ENCODE data around the gene KIF12. TPM values are rescaled to one million over a fixed set of nuclear protein-coding genes. Genes with fewer than 3 reads are reported as not detected.

KIF12 gene
- total and polyA plus RNA-seq, 12 donors, result 0.13 to 0.45 TPM; not detected in 10

DNA sequence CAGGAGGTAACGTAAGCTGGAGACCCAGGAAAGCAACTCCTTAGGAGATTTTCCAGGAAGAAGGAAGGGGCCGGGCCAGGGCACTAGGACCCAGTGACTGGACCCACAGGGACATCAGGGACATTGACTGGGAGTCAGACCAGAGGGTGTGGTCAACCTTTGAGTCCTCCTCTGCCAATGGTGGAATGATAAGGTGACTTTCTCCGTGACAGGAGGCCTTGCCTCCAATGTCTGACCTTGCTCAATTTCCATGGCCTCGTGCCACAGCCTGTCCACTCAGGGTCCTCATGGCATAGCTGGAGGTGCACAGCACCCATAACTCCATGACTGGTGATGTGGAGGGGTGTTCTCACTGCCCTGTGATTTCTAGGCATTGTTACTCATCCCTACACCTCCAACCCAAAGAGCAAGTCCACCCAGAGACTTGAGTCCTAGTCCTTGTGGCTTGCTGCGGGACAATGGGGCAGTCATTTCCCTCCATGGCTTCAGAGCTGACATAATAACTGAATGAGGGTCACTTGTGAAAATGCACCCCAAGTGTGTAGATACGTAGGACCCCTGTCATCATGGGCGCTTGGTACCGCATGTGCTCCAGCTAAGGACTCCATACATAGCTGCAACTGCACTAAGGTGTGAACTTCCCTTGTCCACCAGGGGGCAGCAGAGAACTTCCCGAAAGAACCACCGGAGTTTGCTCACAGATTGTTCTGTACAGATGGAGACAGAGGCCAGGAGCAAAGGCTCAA is 16.9 kb downstream of the KIF12 start:
- no peak overlapping the region for H3K27ac ChIP-seq
- 47 to 50% methylated on average over 10 of the region's 10 CpGs for WGBS, 2 donors
- intact Hi-C loops (cut with DNase I), result loop anchor here in 8 of 10 donors (1.0 to 5.0 kb wide), 3 partner anchors 209 to 210 kb away; no protein-coding TSS in a partner anchor

DNA sequence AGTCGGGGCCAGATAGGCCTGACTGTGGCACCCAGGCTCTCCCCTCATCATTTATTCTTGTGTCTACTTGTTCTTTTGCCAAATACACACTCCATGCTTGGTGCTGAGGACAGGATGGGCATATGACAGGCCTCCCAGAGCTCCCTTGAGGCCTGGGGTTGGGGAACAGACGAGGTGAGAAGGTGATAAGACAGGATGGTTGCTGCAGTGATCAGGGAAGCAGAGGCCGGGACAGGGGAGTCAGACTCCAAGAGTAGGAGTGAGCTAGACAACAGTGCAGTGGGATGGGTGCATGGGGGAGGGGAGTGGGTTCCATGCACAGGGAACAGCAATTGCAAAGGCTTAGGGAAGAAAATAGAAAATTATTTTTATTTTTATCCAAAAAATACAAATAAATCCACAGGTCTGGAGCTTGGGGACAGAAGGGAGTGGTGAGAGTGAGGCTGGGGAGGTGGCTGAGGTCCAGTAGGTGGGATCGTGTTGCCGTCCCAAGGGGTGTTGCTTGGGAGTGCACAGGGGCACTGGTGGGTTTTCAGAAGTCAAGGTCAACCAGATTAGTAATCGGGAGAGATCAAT is 17.6 kb downstream of the KIF12 start:
- no peak for DNase-seq
- WGBS, 2 donors, result 84 to 85% methylated on average over 6 of the region's 6 CpGs

More for the DNA sequence above, 16.9 kb downstream of the KIF12 start:
- H3K36me3 ChIP-seq, result no peaks in the 10 kb centered on the region
- H3K27me3 ChIP-seq, result peaks cover 0 to 26% (median 8%) of the 10 kb centered on the region in 7 donors
- TF ChIP-seq, protein P1, sequence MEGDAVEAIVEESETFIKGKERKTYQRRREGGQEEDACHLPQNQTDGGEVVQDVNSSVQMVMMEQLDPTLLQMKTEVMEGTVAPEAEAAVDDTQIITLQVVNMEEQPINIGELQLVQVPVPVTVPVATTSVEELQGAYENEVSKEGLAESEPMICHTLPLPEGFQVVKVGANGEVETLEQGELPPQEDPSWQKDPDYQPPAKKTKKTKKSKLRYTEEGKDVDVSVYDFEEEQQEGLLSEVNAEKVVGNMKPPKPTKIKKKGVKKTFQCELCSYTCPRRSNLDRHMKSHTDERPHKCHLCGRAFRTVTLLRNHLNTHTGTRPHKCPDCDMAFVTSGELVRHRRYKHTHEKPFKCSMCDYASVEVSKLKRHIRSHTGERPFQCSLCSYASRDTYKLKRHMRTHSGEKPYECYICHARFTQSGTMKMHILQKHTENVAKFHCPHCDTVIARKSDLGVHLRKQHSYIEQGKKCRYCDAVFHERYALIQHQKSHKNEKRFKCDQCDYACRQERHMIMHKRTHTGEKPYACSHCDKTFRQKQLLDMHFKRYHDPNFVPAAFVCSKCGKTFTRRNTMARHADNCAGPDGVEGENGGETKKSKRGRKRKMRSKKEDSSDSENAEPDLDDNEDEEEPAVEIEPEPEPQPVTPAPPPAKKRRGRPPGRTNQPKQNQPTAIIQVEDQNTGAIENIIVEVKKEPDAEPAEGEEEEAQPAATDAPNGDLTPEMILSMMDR (IDR thresholded peaks at IDR 0.05), result peak; percentile 84 to 94 (median 89)
- peaks cover 0 to 5% (median 0%) of the 10 kb centered on the region in 9 donors for H3K4me1 ChIP-seq
- no peaks in the 10 kb centered on the region for H3K9me3 ChIP-seq
- ATAC-seq, result peak; percentile 86 to 96 (median 92)
- no peak overlapping the region for H3K4me3 ChIP-seq
- peak; percentile 74 to 88 for DNase-seq

DNA sequence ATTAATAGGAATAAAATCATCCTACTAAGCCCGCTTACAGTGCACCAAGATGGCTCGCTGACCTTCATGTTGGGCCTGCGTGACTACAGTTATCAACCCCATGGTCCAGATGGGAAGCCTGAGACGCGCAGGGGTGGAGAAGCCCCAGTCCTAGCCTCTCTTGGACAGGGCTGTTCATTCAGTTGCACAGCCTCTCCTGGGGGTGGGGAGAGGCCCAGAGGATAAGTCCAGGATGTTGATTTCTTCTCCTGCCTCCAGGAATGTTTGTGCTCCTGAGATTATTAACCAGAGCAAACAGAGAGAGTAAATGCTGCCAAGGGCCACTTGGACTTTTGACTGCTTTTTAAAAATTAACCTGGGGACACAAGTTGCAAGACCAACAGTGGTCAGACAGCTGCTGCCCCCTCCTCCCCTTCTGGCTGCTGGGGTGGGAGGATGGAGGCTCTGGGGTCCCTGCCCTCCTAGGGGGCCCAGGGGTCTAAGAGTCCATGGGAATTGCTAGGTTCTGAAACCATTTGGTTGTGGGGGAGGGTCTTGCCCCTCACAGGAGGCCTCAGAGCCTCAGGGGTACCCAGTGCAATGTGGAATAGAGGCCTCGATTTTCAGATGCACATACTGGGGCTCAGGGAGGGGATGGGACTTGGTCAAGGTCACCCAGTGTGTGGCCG is 18.2 kb downstream of the KIF12 start:
- H3K9me3 ChIP-seq, result no peaks in the 10 kb centered on the region
- DNase-seq, result no peak
- H3K27ac ChIP-seq, result no peak overlapping the region
- peaks cover 0 to 5% (median 0%) of the 10 kb centered on the region in 9 donors for H3K4me1 ChIP-seq
- intact Hi-C loops (cut with DNase I), result loop anchor here in 6 of 10 donors (2.0 to 5.0 kb wide), 2 partner anchors 211 to 212 kb away; no protein-coding TSS in a partner anchor
- H3K4me3 ChIP-seq, result no peak overlapping the region
- H3K36me3 ChIP-seq, result no peaks in the 10 kb centered on the region
- TF ChIP-seq, protein P1 (IDR thresholded peaks at IDR 0.05), result no peak
- no peak for ATAC-seq
- 93 to 95% methylated on average over 7 of the region's 7 CpGs for WGBS, 2 donors
- H3K27me3 ChIP-seq, result peaks cover 0 to 36% (median 17%) of the 10 kb centered on the region in 7 donors

More for the DNA sequence above, 17.6 kb downstream of the KIF12 start:
- Histone ChIP-seq H3K36me3 (no peaks in the 10 kb centered on the region), H3K27me3 (peaks cover 0 to 32% (median 15%) of the 10 kb centered on the region in 7 donors), H3K27ac (no peak overlapping the region), H3K9me3 (no peaks in the 10 kb centered on the region), H3K4me3 (no peak overlapping the region), H3K4me1 (peaks cover 0 to 5% (median 0%) of the 10 kb centered on the region in 9 donors)
- no peak for ATAC-seq
- TF ChIP-seq, protein P1 (IDR thresholded peaks at IDR 0.05), result no peak
- intact Hi-C loops (cut with DNase I), result loop anchor here in 9 of 10 donors (1.0 to 5.0 kb wide), 4 partner anchors 209 to 211 kb away; no protein-coding TSS in a partner anchor

DNA sequence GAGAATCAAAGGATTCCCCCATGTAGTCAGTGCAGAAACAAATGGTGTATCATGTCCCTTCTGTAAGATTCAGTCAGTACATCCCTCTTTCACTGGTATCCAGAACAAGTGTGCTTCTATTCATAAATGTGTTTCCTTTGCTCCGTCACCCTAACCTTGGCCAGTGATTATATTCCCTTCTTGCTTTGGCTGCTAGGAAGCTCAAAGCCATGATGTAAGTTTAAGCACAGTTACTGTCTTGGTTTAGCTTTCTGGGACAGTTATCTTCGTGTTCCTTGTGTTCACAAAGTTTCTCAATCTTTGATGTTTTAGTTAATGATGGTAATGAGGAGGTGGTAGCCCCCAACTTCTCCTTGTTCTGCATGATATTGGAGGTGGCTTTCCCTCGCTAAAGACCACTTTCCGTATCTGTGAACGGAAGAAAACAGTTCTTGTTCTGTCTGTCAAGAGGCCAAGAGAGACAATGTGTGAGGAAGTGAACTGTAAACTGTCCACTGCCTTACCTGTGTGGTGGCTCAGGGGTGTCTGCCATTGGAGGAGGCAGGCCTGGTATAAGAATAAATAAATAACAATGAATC is 18.8 kb downstream of the KIF12 start:
- Histone ChIP-seq H3K4me3 (no peak overlapping the region), H3K27me3 (peaks cover 0 to 42% (median 17%) of the 10 kb centered on the region in 7 donors), H3K36me3 (no peaks in the 10 kb centered on the region), H3K9me3 (no peaks in the 10 kb centered on the region), H3K27ac (no peak overlapping the region), H3K4me1 (peaks cover 0 to 5% (median 0%) of the 10 kb centered on the region in 9 donors)
- intact Hi-C loops (cut with DNase I), result loop anchor here in 6 of 10 donors (2.0 to 5.0 kb wide), 2 partner anchors 212 to 213 kb away; no protein-coding TSS in a partner anchor
- 86% methylated on average over 5 of the region's 5 CpGs for WGBS, 2 donors
- no peak for DNase-seq
- ATAC-seq, result no peak
- TF ChIP-seq, protein P1 (IDR thresholded peaks at IDR 0.05), result no peak

All from heart right ventricle (tissue), 16 donors.